ENCODE data around the gene CPA3.
A peak's percentile ranks its signal among the peaks of the same experiment; 100 is the strongest.

The CPA3 gene

DNA sequence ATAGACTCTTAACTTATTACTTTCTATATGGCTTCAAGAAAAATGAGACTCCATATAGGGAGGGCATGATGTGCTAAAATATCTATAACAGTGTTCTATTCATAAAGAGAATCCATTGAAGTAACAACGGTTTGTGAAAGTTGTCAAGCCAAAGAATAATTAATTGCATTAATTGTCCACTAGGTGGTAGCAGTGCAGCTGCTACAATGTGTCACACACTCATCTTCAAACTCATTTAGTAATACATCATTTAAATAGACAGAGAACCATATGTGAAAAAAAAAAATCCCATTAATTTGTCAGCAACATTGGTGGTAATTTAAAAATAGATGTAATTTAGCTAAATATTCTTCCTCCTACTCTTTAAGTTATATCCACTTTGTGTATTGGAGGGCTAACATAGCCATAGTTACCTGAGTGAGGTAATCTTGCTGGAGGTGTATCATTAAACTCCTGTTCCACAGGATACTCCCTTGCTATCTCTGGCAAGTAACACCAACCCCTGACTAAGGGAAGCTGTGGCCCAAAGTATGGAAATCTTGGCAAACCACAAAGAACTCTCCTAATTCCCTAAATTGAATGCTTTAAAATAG lies 3.7 kb upstream of the CPA3 start:
- peak; percentile 55 for DNase-seq (ENCODE audit: low spot score)

DNA sequence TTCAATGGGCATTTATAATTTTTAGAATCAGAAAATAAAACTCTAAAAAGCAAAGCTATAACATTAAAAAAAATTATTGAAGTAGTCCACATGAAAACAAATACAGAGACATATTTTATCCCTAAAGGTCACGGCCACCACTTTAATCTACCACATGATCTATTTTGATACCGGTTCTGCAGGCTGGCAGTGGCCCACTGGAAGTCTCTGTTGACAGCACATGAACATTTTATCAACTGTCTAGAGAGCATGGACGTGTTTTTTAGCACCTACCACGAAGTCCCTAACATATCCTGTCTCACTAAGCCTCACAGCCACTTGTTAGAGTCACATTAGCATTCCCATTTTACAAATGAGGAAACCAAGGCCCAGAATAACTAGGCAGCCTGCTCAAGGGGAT lies 1.8 kb upstream of the CPA3 start:
- no peak for DNase-seq (ENCODE audit: low spot score)

DNA sequence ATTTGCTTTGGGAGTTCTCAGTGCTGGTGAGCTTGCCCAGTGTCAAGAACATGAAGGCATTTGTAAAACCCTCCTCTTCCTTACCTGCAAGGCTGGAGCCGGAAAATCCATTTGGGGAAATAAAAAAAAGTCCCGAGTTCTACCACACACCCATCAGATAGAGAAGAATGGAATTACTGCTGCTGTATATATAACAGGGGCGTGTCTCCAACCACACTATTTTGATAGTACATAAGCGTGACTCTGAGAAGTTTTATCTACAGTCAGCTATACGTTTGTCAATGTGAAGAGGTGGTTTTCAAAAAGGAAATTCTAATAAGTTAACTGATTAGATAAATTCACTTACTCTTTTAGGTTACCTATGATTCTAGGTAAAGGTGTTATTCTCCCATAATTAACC lies 1.3 kb upstream of the CPA3 start:
- DNase-seq (ENCODE audit: low spot score) = no peak

DNA sequence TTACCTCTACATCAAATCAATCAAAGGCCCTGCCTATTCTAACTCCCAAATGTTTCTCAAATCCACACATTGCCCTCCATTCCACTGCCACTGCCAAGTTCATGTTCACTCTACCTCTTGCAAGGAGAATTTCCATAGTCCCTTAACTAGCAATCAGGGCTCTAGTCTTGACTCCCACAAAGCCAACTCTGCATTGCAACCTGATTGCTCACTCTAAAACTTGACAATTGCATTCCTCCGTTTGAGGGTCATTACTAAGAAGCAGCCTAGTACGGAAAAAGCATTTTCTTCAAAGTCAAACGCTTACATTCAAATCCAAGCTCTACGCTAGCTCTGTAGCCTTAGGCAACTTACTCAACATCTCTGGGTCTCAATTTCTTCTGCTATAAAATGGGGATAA lies 1.2 kb downstream of the CPA3 start:
- no peak for DNase-seq (ENCODE audit: low spot score)

DNA sequence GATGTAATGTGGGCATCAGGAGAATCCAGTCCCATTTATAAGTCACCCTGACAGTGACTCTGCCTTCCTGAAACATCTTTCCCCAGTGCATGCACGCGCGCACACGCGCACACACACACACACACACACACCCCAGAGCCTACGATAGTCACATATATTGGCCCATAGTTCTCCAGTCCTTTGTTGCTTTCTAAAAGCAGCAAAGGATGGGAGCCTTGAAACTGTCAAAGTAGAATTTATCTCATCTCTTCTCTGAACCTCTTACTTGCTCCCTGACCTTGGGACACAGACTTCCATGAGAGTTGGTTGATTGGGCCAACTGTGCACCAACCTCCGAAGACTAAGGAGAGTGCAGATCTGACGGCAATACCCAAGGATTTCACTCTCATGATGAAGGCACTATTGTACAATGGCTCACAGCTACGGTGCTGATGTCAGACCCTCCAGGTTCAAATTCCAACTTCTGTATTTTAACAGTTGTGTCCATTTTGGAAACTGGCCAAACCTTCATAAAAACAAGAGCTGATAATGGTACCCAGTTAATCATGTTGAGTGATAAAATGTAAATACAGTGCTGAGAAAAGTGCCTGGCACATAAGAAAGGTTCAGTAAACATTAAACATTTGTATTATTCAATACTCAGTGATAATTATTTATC lies 8.3 kb downstream of the CPA3 start:
- no peak for DNase-seq (ENCODE audit: low spot score)

DNA sequence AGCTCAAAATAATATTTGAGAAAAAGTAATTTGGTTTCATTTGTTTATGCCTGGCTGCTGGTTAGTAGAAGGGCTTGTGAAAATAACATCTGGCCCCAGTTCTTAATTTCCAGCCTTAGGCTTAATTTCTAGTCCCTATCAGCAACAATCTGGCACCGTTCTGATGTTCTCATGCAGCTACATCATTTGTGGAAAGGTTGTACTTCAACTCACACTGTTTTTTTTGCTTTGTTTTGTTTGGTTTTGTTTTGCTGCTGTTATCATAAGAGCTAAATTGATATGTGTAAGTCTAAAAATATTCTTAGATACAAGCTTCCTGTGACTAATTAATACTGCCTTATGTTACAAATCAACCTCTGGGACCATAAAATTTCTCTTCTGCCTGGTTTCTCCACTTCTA lies 8.9 kb downstream of the CPA3 start:
- no peak for DNase-seq (ENCODE audit: low spot score)

DNA sequence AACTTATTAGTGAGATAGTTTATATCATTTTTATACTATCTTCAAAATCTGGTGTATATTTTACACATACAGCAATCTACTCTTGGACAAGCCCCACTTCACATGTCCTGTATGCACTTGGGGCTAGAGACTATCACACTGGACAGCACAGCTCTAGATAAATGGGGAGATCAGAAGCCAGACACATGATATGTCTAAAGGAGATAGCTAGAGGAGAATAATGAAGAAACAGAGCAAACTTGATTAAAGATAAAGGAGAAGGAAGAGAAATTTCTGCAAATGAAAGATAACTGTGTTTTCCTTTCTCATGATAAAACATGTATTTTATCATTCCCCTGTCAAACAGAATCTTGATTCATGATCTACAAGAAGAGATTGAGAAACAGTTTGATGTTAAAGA lies 13.0 kb downstream of the CPA3 start:
- DNase-seq (ENCODE audit: low spot score) = no peak

DNA sequence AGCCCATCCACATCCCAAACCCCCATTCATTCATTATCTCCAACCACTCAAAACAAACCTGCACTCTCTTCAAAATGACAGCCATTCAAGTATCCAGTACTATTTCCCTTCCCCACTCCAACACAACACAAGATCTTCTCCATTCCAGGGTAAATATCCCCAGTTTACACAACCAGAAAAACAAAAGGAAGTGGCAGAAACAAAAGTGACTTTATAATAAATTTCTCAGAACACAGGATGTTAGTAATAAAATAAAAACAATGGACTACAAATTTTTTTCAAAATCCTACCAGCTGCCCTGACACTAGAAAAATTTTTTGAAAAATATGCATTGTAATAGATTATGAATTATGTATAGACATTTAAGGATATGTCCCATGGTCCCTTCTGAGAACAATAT lies 14.2 kb downstream of the CPA3 start:
- DNase-seq (ENCODE audit: low spot score) = no peak

DNA sequence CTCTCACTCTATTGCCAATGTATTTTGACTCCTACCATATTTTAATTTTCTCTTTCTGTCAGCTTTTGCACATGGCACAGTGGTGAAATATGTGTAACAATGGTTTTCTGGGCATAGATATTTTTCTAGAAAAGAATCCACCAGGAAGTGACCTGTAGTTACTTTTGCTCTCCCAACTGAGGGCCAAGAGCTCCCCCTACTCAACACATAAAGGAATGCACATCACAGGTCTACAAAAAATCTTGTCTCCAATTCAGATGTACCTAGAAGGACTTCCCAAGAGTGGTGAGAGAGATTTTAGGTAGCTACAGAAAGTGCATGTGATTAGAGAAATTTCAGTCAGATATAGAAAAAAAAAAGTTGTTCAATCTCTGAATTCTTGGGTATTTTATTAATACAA lies 15.6 kb downstream of the CPA3 start:
- DNase-seq (ENCODE audit: low spot score) = no peak

DNA sequence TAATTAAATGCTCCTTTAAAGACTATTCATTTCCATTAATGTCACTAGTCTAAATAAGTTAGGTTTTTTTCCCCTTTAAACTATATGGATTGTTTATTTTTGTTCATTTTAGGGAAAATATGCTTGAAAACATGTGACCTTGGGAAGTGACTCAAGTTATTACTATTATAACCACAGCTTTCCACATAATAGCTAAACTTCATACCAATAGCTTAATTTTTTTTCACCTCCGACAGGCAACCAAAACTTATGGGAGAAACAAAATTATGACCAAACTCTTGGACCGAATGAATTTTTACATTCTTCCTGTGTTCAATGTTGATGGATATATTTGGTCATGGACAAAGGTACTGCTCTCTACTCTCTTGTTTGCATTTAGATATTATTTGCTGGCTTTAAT lies 16.2 kb downstream of the CPA3 start:
- no peak for DNase-seq (ENCODE audit: low spot score)

DNA sequence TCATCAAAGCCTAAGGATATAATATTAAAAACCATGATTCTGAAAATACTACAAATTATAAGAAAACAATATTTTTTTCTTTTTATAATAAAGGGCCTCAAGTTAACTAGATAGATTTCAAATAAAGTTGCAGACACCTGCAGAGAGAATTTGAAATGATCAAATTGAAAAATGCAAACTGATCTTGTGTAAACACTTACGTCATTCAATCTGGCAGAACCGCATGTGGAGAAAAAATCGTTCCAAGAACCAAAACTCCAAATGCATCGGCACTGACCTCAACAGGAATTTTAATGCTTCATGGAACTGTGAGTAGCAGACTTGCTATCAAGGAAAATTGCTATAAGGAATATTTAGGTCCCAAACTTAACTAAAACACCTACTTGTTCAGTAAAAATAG lies 17.2 kb downstream of the CPA3 start:
- no peak for DNase-seq (ENCODE audit: low spot score)

DNA sequence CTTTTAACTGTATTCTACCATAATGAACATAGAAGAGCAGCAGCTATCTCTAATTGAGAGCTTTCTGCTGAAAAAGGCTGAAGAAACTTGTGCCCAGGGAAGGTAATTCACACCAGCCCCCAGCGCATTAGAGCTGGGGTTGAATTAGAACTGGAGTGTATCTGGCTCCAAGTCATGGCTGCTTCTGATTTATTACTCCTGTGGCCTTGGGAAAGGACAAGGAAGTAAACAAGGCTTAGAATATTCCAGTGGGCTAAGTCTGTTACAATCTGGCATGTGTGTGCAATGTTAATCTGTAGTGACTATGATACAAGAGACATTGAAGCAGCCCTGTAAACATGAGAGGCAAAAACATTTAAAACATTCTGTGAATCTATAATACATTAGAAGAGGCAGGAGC lies 18.1 kb downstream of the CPA3 start:
- DNase-seq (ENCODE audit: low spot score) = no peak

DNA sequence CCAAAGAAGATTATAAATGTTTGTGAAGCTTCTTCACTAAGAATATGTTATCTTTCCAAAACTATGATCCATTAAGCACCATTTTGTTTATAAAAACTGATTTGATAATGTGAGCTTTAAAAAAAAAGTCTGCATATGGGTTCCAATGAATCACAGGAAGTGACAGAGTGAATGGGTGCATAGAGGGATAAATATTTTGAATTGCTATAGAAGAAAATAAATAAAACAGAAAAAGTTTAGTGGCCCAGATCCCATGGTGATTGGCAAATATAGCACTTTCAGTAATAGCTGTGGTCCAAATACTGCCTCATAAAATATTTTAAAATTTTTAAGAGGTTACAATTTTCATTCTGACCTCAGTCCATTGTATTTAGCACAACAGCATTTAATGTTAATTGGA lies 19.2 kb downstream of the CPA3 start:
- no peak for DNase-seq (ENCODE audit: low spot score)

DNA sequence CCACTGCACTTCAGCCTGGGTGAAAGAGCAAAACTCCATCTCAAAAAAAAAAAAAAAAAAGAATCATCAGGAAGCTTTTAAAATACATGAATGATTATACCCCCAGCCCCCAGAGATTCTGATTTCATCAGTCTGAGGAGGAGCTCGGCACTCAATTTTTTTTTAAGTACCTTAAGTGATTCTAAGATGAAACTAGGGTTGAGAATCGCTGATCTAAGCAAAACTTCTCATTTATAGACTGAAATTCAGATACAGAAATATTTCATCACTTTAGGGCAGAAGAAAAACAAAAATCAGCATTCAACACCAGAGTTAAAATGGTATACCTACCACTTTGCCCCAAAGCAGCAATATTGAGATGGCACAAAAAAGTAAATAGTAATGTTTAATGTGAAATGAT lies 24.7 kb downstream of the CPA3 start:
- no peak for DNase-seq (ENCODE audit: low spot score)

DNA sequence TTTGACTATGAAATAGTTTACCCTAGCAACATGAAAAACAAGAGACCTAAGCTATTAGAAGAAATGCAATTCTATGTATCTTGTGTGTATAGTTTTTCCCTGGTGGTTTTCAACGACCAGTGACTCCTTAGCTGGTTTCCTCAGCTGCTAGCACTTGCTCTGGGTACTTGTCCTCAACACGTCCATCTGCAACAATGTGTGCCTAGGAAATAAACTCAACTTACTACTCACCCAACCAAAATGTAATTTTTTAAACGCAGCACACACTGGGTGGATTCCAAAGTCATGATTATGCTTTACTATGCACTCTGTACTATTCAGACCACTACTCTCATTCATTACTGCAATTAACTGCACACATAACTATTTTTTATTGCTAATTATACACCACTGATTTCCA lies 31.0 kb downstream of the CPA3 start:
- DNase-seq (ENCODE audit: low spot score) = no peak

DNA sequence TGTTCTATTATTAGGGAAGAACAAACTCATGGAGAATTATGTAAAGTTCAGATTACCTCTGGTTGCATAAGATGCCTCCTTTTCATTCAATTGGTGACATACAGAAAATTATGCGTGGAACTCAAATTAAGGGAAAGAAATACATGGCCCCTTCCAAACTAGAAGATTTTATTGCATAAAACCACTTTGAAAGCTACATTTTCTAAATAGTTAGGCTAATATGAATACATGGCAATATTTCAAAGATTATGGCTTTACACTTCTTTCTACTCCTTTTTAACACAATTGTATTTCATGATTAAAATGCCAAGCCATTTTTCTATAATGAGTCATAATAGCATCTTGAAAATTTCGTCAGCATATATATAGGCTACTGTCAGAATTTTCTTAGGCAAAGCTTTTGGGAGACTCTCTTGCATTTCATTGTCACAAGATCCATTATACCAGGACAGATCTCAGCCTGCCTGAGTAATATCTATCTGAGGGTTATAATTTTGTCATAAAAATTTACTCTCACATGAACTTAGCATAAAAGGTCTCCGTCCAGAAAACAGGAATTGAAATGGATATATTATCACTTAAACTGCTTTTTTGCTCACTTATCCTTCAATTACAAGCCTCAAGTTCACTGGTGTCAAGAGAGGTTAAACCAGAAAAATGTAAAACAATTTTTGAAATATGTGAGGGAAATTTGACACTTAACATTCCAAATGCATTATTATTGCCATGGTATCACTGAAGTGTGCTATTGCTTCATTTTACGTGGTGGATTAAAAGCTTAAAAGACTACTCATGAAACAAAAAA lies 37.1 kb downstream of the CPA3 start:
- DNase-seq (ENCODE audit: low spot score) = peak; percentile 44

DNA sequence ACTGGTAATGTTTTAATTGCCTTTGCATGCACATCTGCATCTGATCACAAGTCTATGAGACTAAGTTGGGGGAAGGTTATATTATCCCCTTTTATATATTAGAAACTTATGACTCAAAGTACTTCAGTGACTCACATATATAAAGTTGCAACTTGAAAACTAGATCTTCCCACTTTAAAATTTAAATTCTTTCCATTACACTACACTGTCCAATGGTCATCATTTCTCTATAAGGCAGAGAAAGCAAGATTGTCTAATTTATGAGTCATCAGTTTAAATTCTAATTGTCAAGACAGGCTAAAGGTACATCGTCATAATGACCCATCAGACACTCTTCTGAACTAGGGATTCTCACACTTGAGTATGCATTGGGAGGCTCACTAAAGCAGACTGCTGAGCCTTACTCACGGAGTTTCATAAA lies 37.9 kb downstream of the CPA3 start:
- no peak for DNase-seq (ENCODE audit: low spot score)

DNA sequence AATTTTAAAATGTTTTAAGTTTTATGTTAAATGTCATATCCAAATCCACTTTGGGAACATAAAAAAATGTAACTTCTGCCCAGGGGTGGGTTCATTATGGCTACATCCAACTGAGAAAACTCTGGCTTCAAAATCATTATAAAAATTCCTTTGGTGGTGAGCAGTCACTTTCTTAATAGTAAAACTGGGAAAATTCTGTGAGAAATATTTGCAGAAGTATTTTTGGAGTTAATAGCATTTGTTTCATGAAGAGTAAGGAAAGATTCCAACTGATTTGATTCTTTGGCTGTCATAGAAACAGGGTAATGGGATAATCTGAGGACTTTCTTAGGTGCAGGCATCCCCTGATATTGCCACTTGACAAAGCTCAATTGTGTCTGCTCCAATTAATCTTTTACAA lies 38.8 kb downstream of the CPA3 start:
- no peak for DNase-seq (ENCODE audit: low spot score)

DNA sequence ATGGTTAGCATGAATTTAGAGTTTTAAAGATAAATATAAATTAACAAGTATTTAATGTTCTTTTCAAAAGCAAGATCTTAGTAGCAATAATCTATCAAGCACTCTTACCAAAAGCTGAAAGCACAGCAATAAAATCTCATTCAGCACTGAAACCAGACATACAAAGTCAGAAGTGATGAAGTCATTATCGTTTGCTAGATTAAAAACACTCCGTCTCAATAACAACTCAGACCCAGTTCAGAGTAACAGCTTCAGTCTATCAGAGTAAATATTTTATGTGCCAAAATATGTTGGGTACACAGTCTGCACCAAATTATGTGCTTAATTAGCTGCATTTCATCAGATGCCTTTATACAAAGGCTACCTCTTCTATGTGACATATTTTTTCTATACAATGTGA lies 41.6 kb downstream of the CPA3 start:
- no peak for DNase-seq (ENCODE audit: low spot score)

DNA sequence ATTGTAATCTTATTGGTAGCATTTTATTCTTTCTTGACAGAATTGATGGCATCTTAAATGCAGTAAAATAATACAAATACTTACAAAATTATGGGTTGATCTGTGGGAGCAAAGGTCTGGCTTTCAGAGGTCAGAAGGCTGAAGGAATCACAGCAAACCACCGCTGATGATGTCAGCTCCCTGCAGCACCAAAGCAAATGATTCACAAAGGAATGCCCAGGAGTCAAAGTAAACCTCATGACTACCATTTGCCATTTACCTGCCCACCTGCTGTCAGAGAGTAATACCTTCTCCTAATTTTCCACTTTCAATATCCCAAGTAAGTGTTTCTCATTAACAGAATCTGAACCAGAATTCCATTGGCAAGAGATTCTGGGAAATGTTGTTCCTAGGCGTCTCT lies 46.1 kb downstream of the CPA3 start:
- DNase-seq (ENCODE audit: low spot score) = no peak

DNA sequence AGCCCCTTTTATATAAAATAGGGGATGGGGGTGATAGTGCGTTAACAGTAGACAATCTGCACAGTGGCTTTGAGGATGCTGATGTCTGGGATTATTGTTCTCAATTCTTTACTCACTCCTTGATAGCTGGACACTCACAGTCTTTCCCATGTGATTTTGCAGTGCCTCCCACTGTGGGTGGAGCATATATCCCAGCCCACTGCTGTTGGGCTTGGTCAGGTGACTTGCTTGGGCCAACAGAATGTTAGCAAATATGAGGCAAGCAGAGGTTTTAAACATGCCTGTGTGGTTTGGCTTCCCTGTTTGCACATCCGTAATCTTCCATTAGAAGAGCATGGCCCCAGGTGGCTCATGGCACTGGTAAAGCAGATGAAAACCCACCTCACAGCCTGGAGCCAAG lies 46.5 kb downstream of the CPA3 start:
- no peak for DNase-seq (ENCODE audit: low spot score)

DNA sequence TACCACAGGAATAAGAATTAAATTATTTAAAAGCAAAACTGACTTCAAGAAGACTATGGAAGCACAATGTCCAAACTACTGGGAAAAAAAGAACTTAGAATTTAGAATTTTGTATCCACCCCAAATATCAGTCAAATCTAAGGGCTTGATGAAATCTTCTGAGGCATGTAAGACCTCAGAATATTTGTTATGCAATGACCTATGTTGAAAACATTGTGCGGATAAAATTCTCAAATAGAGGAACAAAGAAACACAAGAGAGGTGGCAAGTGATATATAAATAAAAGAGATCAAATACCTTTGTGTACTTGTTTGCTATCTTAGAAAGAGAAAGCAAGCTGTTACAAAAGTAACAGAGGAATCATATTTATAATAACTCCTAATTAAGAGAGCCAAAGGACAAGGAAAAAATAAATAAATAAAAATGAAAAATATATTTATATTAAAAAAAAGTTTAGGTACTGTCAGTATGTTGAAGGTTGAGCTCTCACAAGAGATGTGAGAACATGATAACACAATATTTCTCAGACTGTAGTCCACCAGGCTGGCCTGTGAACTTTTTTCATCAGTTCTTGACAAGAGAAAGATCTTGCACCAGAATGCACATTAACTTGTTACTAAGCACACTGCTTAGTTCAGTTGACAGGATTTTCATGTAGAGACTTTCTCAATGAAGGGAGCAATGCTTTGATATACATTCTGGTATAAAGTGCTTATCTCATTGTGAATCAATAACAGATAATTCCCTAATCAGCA lies 50.0 kb downstream of the CPA3 start:
- no peak for DNase-seq (ENCODE audit: low spot score)

DNA sequence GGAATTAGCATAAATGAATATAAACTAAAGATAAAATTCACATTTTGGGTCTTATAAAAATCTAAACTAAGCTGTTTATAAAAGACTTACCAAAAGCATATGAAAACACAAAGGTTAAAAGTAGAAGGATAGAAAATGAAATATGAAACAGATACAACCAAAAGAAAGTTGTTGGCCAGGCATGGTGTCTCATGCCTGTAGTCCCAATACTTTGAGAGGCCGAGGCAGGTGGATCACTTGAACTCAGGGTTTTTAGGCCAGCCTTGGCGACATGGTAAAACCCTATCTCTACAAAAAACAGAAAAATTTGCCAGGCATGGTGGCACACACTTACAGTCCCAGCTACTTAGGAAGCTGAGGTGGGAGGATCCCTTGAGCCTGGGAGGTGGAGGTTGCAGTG lies 51.0 kb downstream of the CPA3 start:
- DNase-seq (ENCODE audit: low spot score) = no peak

Data from putamen (tissue), 1 donor.